T-helper 1 cell treated with Interleukin-12 subunit alpha and Interleukin-12 subunit beta and Interleukin-4 antibody, amounts not matched to agents 30 μg/mL and 1 μg/mL, for 36 hours (primary cell): ENCODE measurements around the gene PTBP1.
"Not testable (repeated sequence)": the region's sequence is repeated elsewhere in the genome, so short reads cannot be mapped to it uniquely, and the experiment has no call there.

Experiments used
- H3K27ac Mint-ChIP-seq: one replicate; pipeline ENCODE4 v1.8.0; 2021; ENCODE audit warnings: mild to moderate bottlenecking, mixed read lengths
- H3K27me3 Mint-ChIP-seq: one replicate; pipeline ENCODE4 v1.8.0; 2021; ENCODE audit warnings: low read depth, mixed read lengths
- H3K36me3 Mint-ChIP-seq: one replicate; pipeline ENCODE4 v1.8.0; 2021; ENCODE audit warnings: low read depth, mixed read lengths
- H3K4me1 Mint-ChIP-seq: one replicate; pipeline ENCODE4 v1.8.0; 2021; ENCODE audit warnings: low read depth, mixed read lengths
- H3K4me3 Mint-ChIP-seq: one replicate; pipeline ENCODE4 v1.8.0; 2021; ENCODE audit warnings: mild to moderate bottlenecking, moderate library complexity, mixed read lengths
- H3K9me3 Mint-ChIP-seq: one replicate; pipeline ENCODE4 v1.8.0; 2021; ENCODE audit warnings: mixed read lengths

Gene PTBP1

GRCh38 chr19:820212-820611 is 23.0 kb downstream of the PTBP1 start:
- H3K9me3 Mint-ChIP-seq, H3K4me3 Mint-ChIP-seq, H3K4me1 Mint-ChIP-seq, H3K27ac Mint-ChIP-seq: not testable (repeated sequence)
- Mint-ChIP-seq H3K36me3 (peaks cover 10% of the 10 kb centered on the region), H3K27me3 (peaks cover 27% of the 10 kb centered on the region)

- Mint-ChIP-seq H3K9me3 (no peaks in the 10 kb centered on the region), H3K36me3 (peaks cover 4% of the 10 kb centered on the region), H3K27me3 (peaks cover 27% of the 10 kb centered on the region), H3K4me3 (no peak overlapping the region), H3K4me1 (no peaks in the 10 kb centered on the region), H3K27ac (no peak overlapping the region)
Measured at GRCh38 chr19:821231-821824, 24.1 kb downstream of the PTBP1 start.

- Mint-ChIP-seq H3K36me3 (no peaks in the 10 kb centered on the region), H3K9me3 (no peaks in the 10 kb centered on the region), H3K27ac (no peak within 1 kb of the TSS), H3K4me3 (no peak within 1 kb of the TSS), H3K4me1 (no peaks in the 10 kb centered on the region), H3K27me3 (peaks cover 27% of the 10 kb centered on the region)
Measured at GRCh38 chr19:821825-822503, 24.7 kb downstream of the PTBP1 start, which contains the start of gene PLPPR3. TSS of gene PLPPR3 (minus strand) at chr19:821955. CDS start at chr19:821559, 396 bp downstream.

GRCh38 chr19:823565-824121 is 26.4 kb downstream of the PTBP1 start:
- Mint-ChIP-seq H3K4me3 (no peak overlapping the region), H3K36me3 (no peaks in the 10 kb centered on the region), H3K27ac (no peak overlapping the region), H3K27me3 (peaks cover 27% of the 10 kb centered on the region), H3K9me3 (no peaks in the 10 kb centered on the region), H3K4me1 (no peaks in the 10 kb centered on the region)

- H3K9me3 Mint-ChIP-seq: no peaks in the 10 kb centered on the region
- H3K27ac Mint-ChIP-seq: no peak overlapping the region
- no peaks in the 10 kb centered on the region for H3K4me1 Mint-ChIP-seq
- peaks cover 25% of the 10 kb centered on the region for H3K27me3 Mint-ChIP-seq
- no peak overlapping the region for H3K4me3 Mint-ChIP-seq
- H3K36me3 Mint-ChIP-seq: no peaks in the 10 kb centered on the region
Measured at GRCh38 chr19:824885-825284, 27.6 kb downstream of the PTBP1 start.

- Mint-ChIP-seq H3K27me3 (peaks cover 15% of the 10 kb centered on the region), H3K9me3 (no peaks in the 10 kb centered on the region), H3K4me3 (no peak overlapping the region)
Measured at GRCh38 chr19:825897-826644, 28.8 kb downstream of the PTBP1 start.

GRCh38 chr19:827314-827709 is 30.1 kb downstream of the PTBP1 start:
- Mint-ChIP-seq H3K27me3 (peaks cover 15% of the 10 kb centered on the region), H3K9me3 (no peaks in the 10 kb centered on the region), H3K4me1 (no peaks in the 10 kb centered on the region), H3K36me3 (no peaks in the 10 kb centered on the region), H3K27ac (no peak overlapping the region), H3K4me3 (no peak overlapping the region)

More at GRCh38 chr19:825897-826644, 28.8 kb downstream of the PTBP1 start:
- no peaks in the 10 kb centered on the region for H3K4me1 Mint-ChIP-seq
- no peak overlapping the region for H3K27ac Mint-ChIP-seq
- no peaks in the 10 kb centered on the region for H3K36me3 Mint-ChIP-seq

GRCh38 chr19:827710-828321 is 30.6 kb downstream of the PTBP1 start, which contains the start of gene AZU1:
TSS of gene AZU1 (plus strand) at chr19:827837. CDS start at chr19:827847, 10 bp downstream.
- Mint-ChIP-seq H3K36me3 (no peaks in the 10 kb centered on the region), H3K9me3 (no peaks in the 10 kb centered on the region), H3K27ac (no peak within 1 kb of the TSS), H3K4me1 (no peaks in the 10 kb centered on the region), H3K27me3 (peaks cover 12% of the 10 kb centered on the region), H3K4me3 (no peak within 1 kb of the TSS)

- H3K27me3 Mint-ChIP-seq: no peaks in the 10 kb centered on the region
- H3K36me3 Mint-ChIP-seq: no peaks in the 10 kb centered on the region
- no peaks in the 10 kb centered on the region for H3K4me1 Mint-ChIP-seq
- H3K27ac Mint-ChIP-seq: no peak overlapping the region
- H3K9me3 Mint-ChIP-seq: no peaks in the 10 kb centered on the region
- no peak overlapping the region for H3K4me3 Mint-ChIP-seq
Measured at GRCh38 chr19:829129-829758, 32.0 kb downstream of the PTBP1 start.

GRCh38 chr19:831407-832369 is 34.4 kb downstream of the PTBP1 start:
- H3K9me3 Mint-ChIP-seq: no peaks in the 10 kb centered on the region
- H3K36me3 Mint-ChIP-seq: no peaks in the 10 kb centered on the region
- no peaks in the 10 kb centered on the region for H3K4me1 Mint-ChIP-seq
- H3K27me3 Mint-ChIP-seq: peaks cover 6% of the 10 kb centered on the region
- H3K27ac Mint-ChIP-seq: no peak overlapping the region
- no peak overlapping the region for H3K4me3 Mint-ChIP-seq

- H3K9me3 Mint-ChIP-seq: no peaks in the 10 kb centered on the region
- H3K36me3 Mint-ChIP-seq: no peaks in the 10 kb centered on the region
- no peak overlapping the region for H3K27ac Mint-ChIP-seq
- no peaks in the 10 kb centered on the region for H3K4me1 Mint-ChIP-seq
- H3K4me3 Mint-ChIP-seq: no peak overlapping the region
- H3K27me3 Mint-ChIP-seq: peaks cover 6% of the 10 kb centered on the region
Measured at GRCh38 chr19:834216-834615, 37.0 kb downstream of the PTBP1 start.

GRCh38 chr19:835210-835810 is 38.1 kb downstream of the PTBP1 start:
- no peak overlapping the region for H3K4me3 Mint-ChIP-seq
- H3K27ac Mint-ChIP-seq: no peak overlapping the region
- no peaks in the 10 kb centered on the region for H3K36me3 Mint-ChIP-seq
- H3K4me1 Mint-ChIP-seq: no peaks in the 10 kb centered on the region
- H3K27me3 Mint-ChIP-seq: peaks cover 6% of the 10 kb centered on the region
- H3K9me3 Mint-ChIP-seq: no peaks in the 10 kb centered on the region
